Panc1 (cell line): Measurements from ENCODE around the gene ING4. TPM values are rescaled to one million over a fixed set of nuclear protein-coding genes. Genes with fewer than 3 reads are reported as not detected.

Source experiments
- ATAC-seq: fragments of 200-7000 bp; cut with Tn5 transposase; 2 replicates; pipeline ENCODE4 v1.9.1; 2020; ENCODE audit warnings: mild to moderate bottlenecking, moderate library complexity
- BruUV-seq: library from RNA; stranded (reverse); fragments of 400-500 nt; replicated peaks from 2 replicates; lab custom pipeline; 2021; lab: Mats Ljungman, UMichigan
- CTCF ChIA-PET: fragments of 300-600 bp; sonication (Branson Sonifier 250); formaldehyde crosslinking; loops from one replicate; lab custom pipeline; 2022; ENCODE audit warnings: antibody characterized with exemption; lab: Charles Lee
- POLR2A ChIA-PET: fragments of 300-600 bp; sonication (Branson Sonifier 250); formaldehyde crosslinking; loops from one replicate; lab custom pipeline; 2022; ENCODE audit warnings: antibody characterized with exemption; lab: Charles Lee
- DNase-seq: peaks from one replicate; pipeline ENCODE4 v3.0.0-alpha.2; 2010; ENCODE audit warnings: low read depth, low spot score
- H3K27ac ChIP-seq: 2 replicates; pipeline ENCODE4 v1.5.1; 2011; ENCODE audit warnings: mild to moderate bottlenecking, low read length, inconsistent platforms
- H3K27me3 ChIP-seq: fragments of 200-500 bp; sonication (Bioruptor generic); 2 replicates; pipeline ENCODE4 v1.6.0; 2014; ENCODE audit warnings: low read length, inconsistent platforms; ENCODE audit not compliant: control insufficient read depth, insufficient read depth
- H3K36me3 ChIP-seq: fragments of 200-500 bp; sonication (Bioruptor generic); 2 replicates; pipeline ENCODE4 v1.5.1; 2014; ENCODE audit warnings: inconsistent platforms, mild to moderate bottlenecking, low read length, moderate library complexity; ENCODE audit not compliant: control insufficient read depth, insufficient read depth
- H3K4me1 ChIP-seq: 2 replicates; pipeline ENCODE4 v1.5.1; 2011; ENCODE audit warnings: inconsistent platforms, mild to moderate bottlenecking, low read length, moderate library complexity; ENCODE audit not compliant: control insufficient read depth, insufficient read depth
- H3K4me3 ChIP-seq, 2 experiments: 2 replicates each; pipeline ENCODE4 v1.5.1; 2011 to 2012; ENCODE audit warnings: low read depth in 2 of 2, low read length in 2 of 2, mild to moderate bottlenecking in 2 of 2, inconsistent platforms in 1 of 2, moderate library complexity in 1 of 2
- H3K9me3 ChIP-seq: fragments of 200-500 bp; sonication (Bioruptor generic); 2 replicates; pipeline ENCODE4 v1.5.1; 2014; ENCODE audit warnings: low read depth, mild to moderate bottlenecking, inconsistent platforms, low read length, moderate library complexity; ENCODE audit not compliant: control insufficient read depth, insufficient read depth
- POLR2AphosphoS5 ChIP-seq: IDR thresholded peaks from 2 replicates; pipeline ENCODE4 v1.6.1; 2012; ENCODE audit warnings: mild to moderate bottlenecking, low read depth, low read length, moderate library complexity
- SIN3A ChIP-seq: IDR thresholded peaks from 2 replicates; pipeline ENCODE4 v1.6.1; 2012; ENCODE audit warnings: low read depth, mild to moderate bottlenecking, low read length, moderate library complexity, borderline replicate concordance; ENCODE audit not compliant: insufficient read depth
- TCF7L2 ChIP-seq: IDR thresholded peaks from 2 replicates; pipeline ENCODE4 v1.6.1; 2011; ENCODE audit warnings: mild to moderate bottlenecking, low read depth, low read length, inconsistent platforms
- in situ Hi-C: cut with HindIII; loops from 2 replicates; pipeline ENCODE4 v1.10.0; 2016; ENCODE audit warnings: low sequenced_read_pairs, low pct_unique_long_range_greater_than_20kb
- intact Hi-C: fragments of 100-400 bp; cut with micrococcal nuclease; formaldehyde crosslinking; loops from one replicate; pipeline ENCODE4 v1.10.0; 2022; ENCODE audit not compliant: unreplicated experiment
- total RNA-seq: library from RNA; stranded (reverse); gene quantifications from one replicate; pipeline ENCODE4 v1.2.1, GENCODE V29; 2021; ENCODE audit not compliant: unreplicated experiment
- TF ChIP-seq, protein P1 (sequence below), 2 experiments: IDR thresholded peaks; 2 replicates each; pipeline ENCODE4 v1.6.1; 2011 to 2012; ENCODE audit warnings: low read depth in 2 of 2, control low read depth in 1 of 2, low read length in 1 of 2, mild to moderate bottlenecking in 1 of 2, moderate library complexity in 1 of 2; ENCODE audit not compliant: insufficient read depth in 1 of 2
- TF ChIP-seq, protein P2 (sequence below): fragments of 450-650 bp; IDR thresholded peaks from 2 replicates; pipeline ENCODE4 v1.5.1; 2017; ENCODE audit warnings: mild to moderate bottlenecking

The ING4 gene
- total RNA-seq, 1 experiment from 2014 or later, result 11.4 TPM

DNA sequence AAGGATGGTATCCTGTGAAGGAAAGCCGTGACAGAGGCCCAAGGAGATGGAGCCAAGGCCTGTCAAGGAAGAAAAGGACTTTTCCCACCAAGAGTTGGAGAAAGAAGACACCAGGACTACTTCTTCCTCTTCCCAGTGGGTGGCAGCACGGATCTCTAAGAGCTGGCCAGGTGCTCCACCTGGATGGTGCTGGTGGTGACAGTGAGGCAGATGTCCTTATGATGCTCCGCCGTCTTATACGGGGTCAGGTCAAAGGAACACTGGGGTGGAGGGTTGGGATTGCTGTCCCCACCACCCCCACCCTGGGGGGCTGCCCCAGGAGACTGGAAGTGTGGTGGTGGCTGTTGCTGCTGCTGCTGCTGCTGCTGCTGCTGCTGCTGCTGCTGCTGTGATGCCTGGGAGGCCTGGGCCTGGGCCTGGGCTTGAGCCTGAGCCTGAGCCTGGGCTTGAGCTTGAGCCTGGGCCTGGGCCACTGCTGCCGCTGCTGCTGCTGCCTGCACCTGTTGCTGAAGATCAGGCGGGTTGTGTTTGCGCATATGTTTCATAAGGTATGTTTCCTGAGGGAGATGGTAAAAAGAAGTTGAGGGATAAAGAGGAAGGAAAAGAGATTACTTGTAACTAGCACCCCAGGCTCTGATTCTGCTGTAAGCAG is 4.8 kb upstream of the ING4 start:
- H3K27ac ChIP-seq, result no peak overlapping the region
- intact Hi-C loops, result no loop called here
- in situ Hi-C loops, result no loop called here
- no peaks in the 10 kb centered on the region for H3K27me3 ChIP-seq
- POLR2A ChIA-PET, result no interaction called here
- no peaks in the 10 kb centered on the region for H3K9me3 ChIP-seq
- ATAC-seq (no peak), DNase-seq (no peak)
- H3K4me1 ChIP-seq, result no peaks in the 10 kb centered on the region
- peaks cover 21% of the 10 kb centered on the region for H3K36me3 ChIP-seq
- CTCF ChIA-PET, result no interaction called here
- H3K4me3 ChIP-seq, result no peak overlapping the region
- TF ChIP-seq TCF7L2 (no peak), POLR2AphosphoS5 (no peak), SIN3A (no peak)
- TF ChIP-seq, protein P1, sequence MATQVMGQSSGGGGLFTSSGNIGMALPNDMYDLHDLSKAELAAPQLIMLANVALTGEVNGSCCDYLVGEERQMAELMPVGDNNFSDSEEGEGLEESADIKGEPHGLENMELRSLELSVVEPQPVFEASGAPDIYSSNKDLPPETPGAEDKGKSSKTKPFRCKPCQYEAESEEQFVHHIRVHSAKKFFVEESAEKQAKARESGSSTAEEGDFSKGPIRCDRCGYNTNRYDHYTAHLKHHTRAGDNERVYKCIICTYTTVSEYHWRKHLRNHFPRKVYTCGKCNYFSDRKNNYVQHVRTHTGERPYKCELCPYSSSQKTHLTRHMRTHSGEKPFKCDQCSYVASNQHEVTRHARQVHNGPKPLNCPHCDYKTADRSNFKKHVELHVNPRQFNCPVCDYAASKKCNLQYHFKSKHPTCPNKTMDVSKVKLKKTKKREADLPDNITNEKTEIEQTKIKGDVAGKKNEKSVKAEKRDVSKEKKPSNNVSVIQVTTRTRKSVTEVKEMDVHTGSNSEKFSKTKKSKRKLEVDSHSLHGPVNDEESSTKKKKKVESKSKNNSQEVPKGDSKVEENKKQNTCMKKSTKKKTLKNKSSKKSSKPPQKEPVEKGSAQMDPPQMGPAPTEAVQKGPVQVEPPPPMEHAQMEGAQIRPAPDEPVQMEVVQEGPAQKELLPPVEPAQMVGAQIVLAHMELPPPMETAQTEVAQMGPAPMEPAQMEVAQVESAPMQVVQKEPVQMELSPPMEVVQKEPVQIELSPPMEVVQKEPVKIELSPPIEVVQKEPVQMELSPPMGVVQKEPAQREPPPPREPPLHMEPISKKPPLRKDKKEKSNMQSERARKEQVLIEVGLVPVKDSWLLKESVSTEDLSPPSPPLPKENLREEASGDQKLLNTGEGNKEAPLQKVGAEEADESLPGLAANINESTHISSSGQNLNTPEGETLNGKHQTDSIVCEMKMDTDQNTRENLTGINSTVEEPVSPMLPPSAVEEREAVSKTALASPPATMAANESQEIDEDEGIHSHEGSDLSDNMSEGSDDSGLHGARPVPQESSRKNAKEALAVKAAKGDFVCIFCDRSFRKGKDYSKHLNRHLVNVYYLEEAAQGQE (IDR thresholded peaks at IDR 0.05; ENCODE audit: insufficient read depth in 1 of 2, low read depth in 2 of 2, low read length in 1 of 2), result no peak
- TF ChIP-seq, protein P2, sequence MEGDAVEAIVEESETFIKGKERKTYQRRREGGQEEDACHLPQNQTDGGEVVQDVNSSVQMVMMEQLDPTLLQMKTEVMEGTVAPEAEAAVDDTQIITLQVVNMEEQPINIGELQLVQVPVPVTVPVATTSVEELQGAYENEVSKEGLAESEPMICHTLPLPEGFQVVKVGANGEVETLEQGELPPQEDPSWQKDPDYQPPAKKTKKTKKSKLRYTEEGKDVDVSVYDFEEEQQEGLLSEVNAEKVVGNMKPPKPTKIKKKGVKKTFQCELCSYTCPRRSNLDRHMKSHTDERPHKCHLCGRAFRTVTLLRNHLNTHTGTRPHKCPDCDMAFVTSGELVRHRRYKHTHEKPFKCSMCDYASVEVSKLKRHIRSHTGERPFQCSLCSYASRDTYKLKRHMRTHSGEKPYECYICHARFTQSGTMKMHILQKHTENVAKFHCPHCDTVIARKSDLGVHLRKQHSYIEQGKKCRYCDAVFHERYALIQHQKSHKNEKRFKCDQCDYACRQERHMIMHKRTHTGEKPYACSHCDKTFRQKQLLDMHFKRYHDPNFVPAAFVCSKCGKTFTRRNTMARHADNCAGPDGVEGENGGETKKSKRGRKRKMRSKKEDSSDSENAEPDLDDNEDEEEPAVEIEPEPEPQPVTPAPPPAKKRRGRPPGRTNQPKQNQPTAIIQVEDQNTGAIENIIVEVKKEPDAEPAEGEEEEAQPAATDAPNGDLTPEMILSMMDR, result no peak; the same call in 1 of the 2 replicates
- BruUV-seq, result no TSS peak

DNA sequence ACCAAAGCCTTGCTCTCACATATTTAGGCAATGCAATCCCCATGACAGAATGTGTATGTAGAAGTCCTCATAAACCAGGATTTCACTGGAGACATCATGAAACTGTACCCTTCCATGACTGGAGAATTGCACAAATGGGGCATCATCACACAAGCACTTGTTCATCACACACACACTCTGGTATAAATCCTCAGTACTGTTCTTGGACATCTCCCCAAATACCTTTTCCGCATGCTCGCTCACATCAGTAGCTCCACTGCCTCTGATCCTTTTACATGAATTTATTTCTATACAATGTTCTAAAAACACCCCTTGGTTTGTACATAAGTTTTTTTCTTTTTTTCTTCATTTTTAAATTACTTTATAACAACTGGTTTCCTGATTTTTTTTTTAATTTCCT is 3.3 kb upstream of the ING4 start:
- DNase-seq (no peak), ATAC-seq (no peak)
- POLR2A ChIA-PET, result no interaction called here
- Histone ChIP-seq H3K36me3 (peaks cover 19% of the 10 kb centered on the region), H3K27ac (no peak overlapping the region), H3K27me3 (no peaks in the 10 kb centered on the region), H3K4me3 (no peak overlapping the region), H3K4me1 (peaks cover 4% of the 10 kb centered on the region; the same call in 1 of the 2 replicates), H3K9me3 (no peaks in the 10 kb centered on the region)
- no peak for TF ChIP-seq TCF7L2
- BruUV-seq, result no TSS peak
- intact Hi-C loops, result no loop called here
- in situ Hi-C loops, result no loop called here
- CTCF ChIA-PET, result no interaction called here

DNA sequence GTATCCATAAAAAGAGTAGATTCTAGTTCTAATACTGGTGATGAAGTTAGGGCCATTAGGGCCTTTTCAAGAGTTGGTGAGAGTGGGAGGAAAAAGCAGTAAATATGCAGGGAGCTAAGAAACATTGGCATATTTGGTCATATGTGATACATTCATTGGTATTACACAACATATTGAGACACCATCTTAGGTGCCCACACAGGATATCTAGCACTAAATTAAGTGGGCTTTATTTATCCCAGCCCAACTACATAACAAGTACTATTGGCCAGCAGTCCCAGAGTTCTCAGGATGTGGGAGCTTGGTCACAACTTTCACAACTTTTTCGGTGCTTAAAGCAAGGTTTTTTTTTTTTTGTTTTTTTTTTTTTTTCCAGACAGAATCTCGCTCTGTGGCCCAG is 2.0 kb upstream of the ING4 start:
- no TSS peak for BruUV-seq
- no peak for TF ChIP-seq TCF7L2
- TF ChIP-seq POLR2AphosphoS5, result no peak
- TF ChIP-seq SIN3A, result no peak
- TF ChIP-seq, protein P2, result no peak
- TF ChIP-seq, protein P1 (IDR thresholded peaks at IDR 0.05; ENCODE audit: insufficient read depth in 1 of 2, low read depth in 2 of 2, low read length in 1 of 2), result no peak
- no peak for ATAC-seq
- intact Hi-C loops, result no loop called here
- no peaks in the 10 kb centered on the region for H3K27me3 ChIP-seq
- no peaks in the 10 kb centered on the region for H3K9me3 ChIP-seq
- POLR2A ChIA-PET, result no interaction called here
- no peak for DNase-seq
- in situ Hi-C loops, result no loop called here
- H3K4me3 ChIP-seq, result no peak overlapping the region
- H3K27ac ChIP-seq, result no peak overlapping the region; the same call in 1 of the 2 replicates
- H3K4me1 ChIP-seq, result peaks cover 4% of the 10 kb centered on the region; the same call in 1 of the 2 replicates
- H3K36me3 ChIP-seq, result peaks cover 8% of the 10 kb centered on the region
- CTCF ChIA-PET, result interaction anchor here (0.7 kb wide), 1 partner anchor 115 kb away, joined by 5 read pairs; no protein-coding TSS in a partner anchor
